ENCODE results near the gene ATP6AP1.

DNA sequence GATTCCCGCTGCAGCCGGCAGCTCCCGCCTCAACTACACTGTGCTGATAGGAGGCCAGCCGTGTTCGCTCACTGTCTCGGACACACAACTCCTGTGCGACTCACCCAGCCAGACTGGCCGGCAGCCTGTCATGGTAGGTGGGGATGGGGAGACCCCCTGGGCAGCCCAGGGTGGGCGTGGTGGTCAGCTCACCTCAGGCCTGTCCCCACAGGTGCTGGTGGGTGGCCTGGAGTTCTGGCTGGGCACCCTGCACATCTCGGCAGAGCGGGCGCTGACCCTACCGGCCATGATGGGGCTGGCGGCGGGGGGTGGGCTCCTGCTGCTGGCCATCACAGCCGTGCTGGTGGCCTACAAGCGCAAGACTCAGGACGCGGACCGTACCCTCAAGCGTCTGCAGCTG is 39.1 kb downstream of the ATP6AP1 start:
- TF ChIP-seq, protein P1, sequence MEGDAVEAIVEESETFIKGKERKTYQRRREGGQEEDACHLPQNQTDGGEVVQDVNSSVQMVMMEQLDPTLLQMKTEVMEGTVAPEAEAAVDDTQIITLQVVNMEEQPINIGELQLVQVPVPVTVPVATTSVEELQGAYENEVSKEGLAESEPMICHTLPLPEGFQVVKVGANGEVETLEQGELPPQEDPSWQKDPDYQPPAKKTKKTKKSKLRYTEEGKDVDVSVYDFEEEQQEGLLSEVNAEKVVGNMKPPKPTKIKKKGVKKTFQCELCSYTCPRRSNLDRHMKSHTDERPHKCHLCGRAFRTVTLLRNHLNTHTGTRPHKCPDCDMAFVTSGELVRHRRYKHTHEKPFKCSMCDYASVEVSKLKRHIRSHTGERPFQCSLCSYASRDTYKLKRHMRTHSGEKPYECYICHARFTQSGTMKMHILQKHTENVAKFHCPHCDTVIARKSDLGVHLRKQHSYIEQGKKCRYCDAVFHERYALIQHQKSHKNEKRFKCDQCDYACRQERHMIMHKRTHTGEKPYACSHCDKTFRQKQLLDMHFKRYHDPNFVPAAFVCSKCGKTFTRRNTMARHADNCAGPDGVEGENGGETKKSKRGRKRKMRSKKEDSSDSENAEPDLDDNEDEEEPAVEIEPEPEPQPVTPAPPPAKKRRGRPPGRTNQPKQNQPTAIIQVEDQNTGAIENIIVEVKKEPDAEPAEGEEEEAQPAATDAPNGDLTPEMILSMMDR (conservative IDR thresholded peaks at IDR 0.05): no peak
- no peak for TF ChIP-seq EZH2 (IDR thresholded peaks at IDR 0.05; ENCODE audit: low read depth)
